Stimulated activated CD4-positive, alpha-beta T cell treated with anti-CD3 and anti-CD28 coated beads, Interleukin-15, amount 100 ng/mL, for 1 hour (primary cell): ENCODE results near the gene LIPG.
A peak's percentile ranks its signal among the peaks of the same experiment; 100 is the strongest.
"Not testable (repeated sequence)": the region's sequence is repeated elsewhere in the genome, so short reads cannot be mapped to it uniquely, and the experiment has no call there.

Experiments used
- DNase-seq, 2 donors: peaks; one replicate each; pipeline ENCODE4 v3.0.0-alpha.2; 2020; ENCODE audit warnings: low read depth in 1 of 2, low spot score in 1 of 2

Gene LIPG

GRCh38 chr18:49561289-49562193 lies at the start of gene LIPG:
TSS of gene LIPG (plus strand) at chr18:49562057. CDS start at chr18:49562309, 252 bp downstream.
- DNase-seq, result peak in 1 of 2 donors; percentile 18

DNA sequence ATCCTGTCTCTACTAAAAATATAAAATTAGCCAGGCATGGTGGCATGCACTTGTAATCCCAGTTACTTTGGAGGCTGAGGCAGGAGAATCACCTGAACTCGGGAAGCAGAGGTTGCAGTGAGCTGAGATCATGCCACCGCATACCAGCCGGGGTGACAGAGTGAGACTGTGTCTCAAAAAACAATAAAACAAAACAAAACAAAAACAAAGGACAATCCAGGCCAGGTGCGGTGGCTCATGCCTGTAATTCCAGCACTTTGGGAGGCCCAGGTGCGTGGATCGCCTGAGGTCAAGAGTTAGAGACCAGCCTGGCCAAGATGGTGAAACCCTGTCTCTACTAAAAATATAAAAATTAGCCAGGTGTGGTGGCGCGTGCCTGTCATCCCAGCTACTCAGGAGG lies 49.0 kb upstream of the LIPG start:
- DNase-seq, result not testable (repeated sequence)

DNA sequence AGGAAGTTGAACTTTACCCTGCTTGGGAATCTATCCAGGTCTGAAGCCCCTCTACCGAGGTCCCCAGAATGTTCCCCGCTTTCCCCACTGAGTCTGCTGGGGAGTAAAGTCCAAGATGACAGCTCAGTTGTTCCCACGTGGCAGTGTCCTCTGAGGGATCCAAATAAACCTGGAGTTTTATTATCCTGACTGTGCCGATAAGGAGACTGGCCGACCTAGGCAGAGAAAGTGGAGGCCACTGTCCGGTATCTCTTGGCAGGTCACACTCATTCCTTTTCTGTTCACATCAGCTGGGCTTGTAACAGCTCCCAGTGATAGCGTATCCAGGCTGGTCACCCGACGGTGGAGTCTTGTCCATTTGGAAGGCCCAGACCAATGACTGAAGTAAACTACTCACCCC lies 47.3 kb upstream of the LIPG start:
- no peak for DNase-seq

DNA sequence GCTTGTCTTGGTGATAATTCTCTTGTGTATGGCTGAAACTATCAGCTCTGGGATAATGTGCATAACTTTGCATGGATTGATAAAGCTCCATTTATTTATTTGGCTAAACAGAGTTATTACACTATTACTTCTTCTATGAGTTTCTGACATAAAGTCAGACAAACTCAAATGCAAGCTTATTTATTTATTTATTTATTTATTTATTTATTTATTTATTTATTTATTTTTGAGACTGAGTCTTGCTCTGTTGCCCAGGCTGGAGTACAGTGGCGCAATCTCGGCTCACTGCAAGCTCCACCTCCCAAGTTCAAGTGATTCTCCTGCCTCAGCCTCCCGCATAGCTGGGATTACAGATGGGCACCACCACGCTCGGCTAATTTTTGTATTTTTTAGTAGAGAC lies 46.9 kb upstream of the LIPG start:
- DNase-seq, result not testable (repeated sequence)

GRCh38 chr18:49515516-49515915 lies 46.3 kb upstream of the LIPG start:
- no peak for DNase-seq

- no peak for DNase-seq
Measured at GRCh38 chr18:49517483-49517882, 44.4 kb upstream of the LIPG start.

GRCh38 chr18:49519101-49519971 lies 42.5 kb upstream of the LIPG start:
- DNase-seq, result no peak

GRCh38 chr18:49520661-49521145 lies 41.2 kb upstream of the LIPG start:
- no peak for DNase-seq

- no peak for DNase-seq
Measured at GRCh38 chr18:49521216-49521835, 40.5 kb upstream of the LIPG start.

- DNase-seq, result not testable (repeated sequence)
Measured at GRCh38 chr18:49523580-49524093, 38.2 kb upstream of the LIPG start.

GRCh38 chr18:49524349-49524748 lies 37.5 kb upstream of the LIPG start:
- no peak for DNase-seq

DNA sequence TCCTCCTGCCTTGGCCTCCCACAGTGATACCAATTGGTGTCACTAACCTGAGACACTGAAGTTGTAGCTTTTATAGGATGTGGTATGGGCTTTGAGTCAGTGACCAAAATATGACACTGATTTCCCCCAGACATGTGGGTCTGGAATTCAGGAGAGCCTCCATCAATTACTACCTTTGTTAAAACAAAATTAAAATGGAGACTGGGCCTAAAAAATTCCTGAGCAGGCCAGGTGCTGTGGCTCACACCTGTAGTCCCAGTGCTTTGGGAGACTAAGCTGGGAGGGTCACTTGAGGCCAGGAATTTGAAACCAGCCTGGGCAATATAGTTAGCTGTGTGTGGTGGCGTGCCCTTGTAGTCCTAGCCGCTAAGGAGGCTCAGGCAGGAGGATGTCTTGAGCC lies 36.9 kb upstream of the LIPG start:
- no peak for DNase-seq

DNA sequence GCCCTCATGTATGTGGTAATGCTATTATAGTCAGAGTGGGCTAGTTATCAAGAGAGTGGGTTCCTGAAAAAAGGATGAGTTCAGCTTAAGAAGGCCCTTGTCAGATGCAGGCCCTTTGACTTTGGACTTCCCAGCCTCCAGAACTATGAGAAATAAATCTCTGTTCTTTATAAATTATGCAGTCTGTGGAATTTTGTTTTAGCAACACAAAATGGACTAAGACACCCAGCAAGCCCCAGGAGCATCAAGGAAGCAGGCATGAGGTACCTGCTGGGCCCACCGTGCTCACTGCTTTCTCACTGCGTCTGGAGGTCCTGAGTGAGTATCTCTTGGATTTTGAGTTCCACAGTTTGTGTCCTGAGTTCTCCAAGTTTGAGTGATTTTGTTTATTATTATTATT lies 35.9 kb upstream of the LIPG start:
- DNase-seq, result no peak

DNA sequence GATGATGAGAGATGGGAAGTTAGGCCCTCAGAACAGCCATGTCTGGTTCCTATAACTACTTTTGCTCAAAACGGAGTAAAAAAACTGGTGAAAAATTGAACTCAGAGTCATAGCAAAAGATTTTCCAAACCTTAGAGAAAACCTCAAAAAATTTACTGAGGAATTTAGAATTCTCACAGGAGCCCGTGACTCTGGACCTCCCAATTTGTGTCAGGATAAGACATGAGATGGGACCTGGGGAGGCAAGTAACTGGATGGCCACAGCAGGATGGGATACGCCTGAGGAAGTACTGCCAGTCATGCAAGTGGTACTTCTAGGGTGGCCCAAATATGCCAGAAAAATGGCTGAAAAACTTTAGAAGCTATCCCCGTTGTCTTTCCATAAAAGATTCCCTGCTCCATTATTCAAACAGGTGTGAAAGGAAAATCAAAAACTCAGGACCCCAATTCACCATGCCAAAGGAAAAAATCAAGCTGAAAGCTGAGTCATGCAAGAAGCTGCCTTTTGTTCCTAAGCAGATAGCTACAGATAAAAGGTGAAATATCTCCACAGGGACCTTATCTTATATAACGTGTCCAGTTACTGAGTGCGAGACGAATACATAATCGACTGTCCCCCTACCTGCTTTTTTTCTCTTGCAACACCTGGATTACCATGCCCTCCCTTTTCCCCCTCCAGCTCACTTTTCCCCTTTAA lies 34.1 kb upstream of the LIPG start:
- no peak for DNase-seq

- no peak for DNase-seq
Measured at GRCh38 chr18:49529596-49529995, 32.3 kb upstream of the LIPG start.

DNA sequence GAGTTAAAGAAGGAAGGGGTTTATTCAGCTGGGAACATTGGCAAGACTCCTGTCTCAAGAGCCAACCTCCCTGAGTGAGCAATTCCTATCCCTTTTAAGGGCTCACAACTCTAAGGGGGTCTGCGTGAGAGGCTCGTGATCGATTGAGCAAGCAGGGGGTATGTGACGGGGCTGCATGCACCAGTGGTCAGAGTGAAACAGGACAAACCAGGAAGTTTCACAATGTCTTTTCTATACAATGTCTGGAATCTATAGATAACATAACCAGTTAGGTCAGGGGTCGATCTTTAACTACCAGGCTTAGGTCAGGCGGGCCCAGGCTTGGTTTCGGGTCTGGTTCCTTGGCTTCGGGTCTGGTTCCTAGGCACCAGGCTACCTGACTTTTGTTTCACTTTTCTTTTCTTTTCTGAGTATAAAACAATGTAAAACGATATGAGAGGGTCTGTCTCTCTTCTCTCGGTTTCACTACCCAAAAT lies 30.1 kb upstream of the LIPG start:
- no peak for DNase-seq

- DNase-seq, result no peak
Measured at GRCh38 chr18:49534846-49535601, 26.8 kb upstream of the LIPG start.

DNA sequence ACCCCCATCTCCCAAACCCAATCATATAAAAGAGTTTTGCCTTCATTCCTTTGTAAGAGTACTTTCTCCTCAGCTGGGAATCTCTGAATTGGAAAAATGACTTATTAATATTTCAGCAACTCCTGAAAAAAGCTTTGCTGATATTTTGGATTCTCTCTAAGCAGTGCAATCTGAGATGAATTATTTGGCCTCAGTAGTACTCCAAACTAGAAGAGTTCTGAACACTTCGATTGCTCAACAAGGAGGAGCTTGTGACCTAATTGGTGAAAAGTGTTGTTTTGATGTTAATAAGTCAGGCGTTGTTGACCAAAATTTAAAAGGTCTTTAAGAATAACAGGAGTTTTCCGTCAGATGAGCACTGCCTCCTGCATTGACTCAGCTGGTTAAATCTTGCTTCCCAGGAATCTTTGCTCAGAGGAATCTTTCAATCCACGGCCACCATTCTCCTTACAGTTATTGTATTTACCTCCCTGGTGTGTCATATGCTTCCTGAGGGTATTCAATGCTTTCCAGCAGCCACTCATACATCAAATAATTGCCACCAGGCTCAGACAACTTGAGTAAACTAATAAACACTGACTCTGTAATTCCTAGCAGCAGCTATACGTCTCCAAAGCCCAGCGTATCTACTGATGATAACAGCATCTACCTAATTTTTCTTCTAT lies 24.5 kb upstream of the LIPG start:
- no peak for DNase-seq

GRCh38 chr18:49544362-49544761 lies 17.5 kb upstream of the LIPG start:
- no peak for DNase-seq
